NCI-H2171 treated with DMSO at 0.1 percent for 48 hours (cell line): ENCODE results near the gene C1QL1.

Experiments used
- DNase-seq: peaks from one replicate; lab custom pipeline; 2025; lab: John Stamatoyannopoulos, UW

Gene C1QL1

GRCh38 chr17:44913676-44914075 is 54.4 kb downstream of the C1QL1 start:
- DNase-seq: no peak

DNA sequence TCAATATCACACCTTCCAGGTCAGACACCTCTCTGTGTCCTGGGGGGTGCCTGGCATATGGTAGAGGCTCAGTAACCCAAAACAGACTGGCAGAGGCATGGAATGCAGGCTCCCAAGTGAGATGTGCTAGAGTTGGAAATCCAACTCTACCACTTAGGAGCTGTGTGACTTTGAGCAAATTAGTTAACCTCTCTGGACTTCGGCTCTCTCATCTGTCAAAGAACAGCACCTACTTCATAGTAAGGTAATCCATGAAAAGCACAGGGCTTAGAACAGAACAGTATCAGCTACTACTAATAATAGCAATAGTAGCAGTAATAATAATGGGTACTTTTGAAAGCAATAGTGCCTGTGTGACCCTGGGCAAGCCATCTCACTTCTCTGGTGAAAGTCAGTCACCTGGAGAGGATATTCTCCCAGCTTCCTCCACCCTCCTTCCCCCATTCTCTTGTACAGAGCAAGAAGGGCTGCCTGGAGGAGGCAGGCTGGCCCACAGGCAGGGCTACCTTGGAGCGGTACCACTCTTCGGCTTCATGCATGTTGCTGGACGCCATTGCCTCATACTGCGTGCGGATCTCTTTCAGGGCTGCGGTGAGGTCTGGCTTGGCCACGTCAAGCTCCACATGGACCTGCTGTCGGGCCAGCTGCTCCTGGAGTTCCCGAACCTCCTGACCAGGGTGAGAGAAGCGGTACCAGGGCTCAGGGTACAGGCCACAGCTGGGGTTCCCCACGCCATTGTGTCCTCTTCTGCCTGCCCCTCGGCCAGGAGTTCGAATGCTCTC is 55.1 kb downstream of the C1QL1 start:
- no peak for DNase-seq

- no peak for DNase-seq
Measured at GRCh38 chr17:44911133-44912001, 56.7 kb downstream of the C1QL1 start.

DNA sequence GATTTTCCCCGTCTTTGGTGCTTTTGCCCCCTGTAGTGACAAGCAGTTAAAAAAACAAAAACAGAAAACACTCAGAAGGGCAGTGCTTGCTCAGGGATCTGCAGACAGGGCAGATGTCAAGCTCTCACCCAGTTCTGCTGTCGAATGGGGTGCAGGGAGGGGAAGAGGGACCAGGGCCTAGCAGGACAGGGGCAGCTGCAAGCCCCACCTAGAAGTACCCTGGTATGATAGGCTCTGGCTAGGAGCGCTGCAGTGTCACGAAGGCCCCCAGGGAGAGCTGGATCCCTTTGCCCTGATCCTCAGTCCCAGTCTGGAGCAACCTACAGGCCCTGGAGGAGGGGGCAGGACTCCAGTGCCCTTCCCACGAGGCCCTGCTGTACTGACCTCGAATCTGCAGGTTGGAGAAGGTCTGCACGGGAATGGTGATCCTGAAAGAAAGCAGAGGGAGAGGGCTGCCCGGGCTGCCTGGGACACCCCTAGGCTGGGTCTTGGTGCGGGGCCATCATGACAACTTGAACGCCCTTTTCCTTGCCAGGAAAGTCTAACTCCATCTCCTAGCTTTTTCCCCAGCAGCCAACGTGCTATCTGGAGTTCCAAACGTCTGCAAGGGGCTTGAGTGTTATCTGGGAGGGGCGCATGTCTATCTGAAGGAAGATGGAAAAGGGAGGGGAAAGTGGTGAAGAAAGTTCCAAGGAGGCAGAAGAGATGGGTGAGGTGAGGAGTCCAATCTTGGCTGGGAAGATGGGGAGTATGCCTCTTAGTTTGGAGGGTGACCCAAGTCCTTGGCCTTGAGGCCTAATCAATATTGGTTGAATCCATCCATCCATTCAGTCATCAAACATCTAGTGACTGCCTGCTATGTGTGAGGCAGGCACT is 57.6 kb downstream of the C1QL1 start:
- no peak for DNase-seq
